ENCODE data around the gene ARHGAP26. TPM values are rescaled to one million over a fixed set of nuclear protein-coding genes. Genes with fewer than 3 reads are reported as not detected.

ARHGAP26 gene
- total and polyA plus RNA-seq, 4 donors = 5.4 to 52.3 (median 30.4) TPM

GRCh38 chr5:143059976-143060765 is 290.0 kb downstream of the ARHGAP26 start:
- H3K36me3 ChIP-seq (ENCODE audit: control insufficient read depth in 4 of 4, insufficient read depth in 4 of 4, low read length in 4 of 4) = peaks cover 0 to 13% (median 1%) of the 10 kb centered on the region in 4 donors
- H3K27me3 ChIP-seq (ENCODE audit: control insufficient read depth in 3 of 3, insufficient read depth in 3 of 3, low read length in 2 of 3) = no peaks in the 10 kb centered on the region
- TF ChIP-seq CTCF (IDR thresholded peaks at IDR 0.05; ENCODE audit: control extremely low read depth, extremely low read depth) = no peak
- 69 to 77% methylated on average over 3 of the region's 3 CpGs for WGBS, 2 donors
- no peak overlapping the region for H3K4me3 ChIP-seq
- no peaks in the 10 kb centered on the region for H3K9me3 ChIP-seq (ENCODE audit: control insufficient read depth in 4 of 4, insufficient read depth in 3 of 4, low read length in 3 of 4)
- peaks cover 11 to 47% (median 31%) of the 10 kb centered on the region in 5 donors for H3K4me1 ChIP-seq (ENCODE audit: control insufficient read depth in 5 of 5, insufficient read depth in 5 of 5, low read length in 5 of 5)
- ATAC-seq (ENCODE audit: insufficient read depth, low FRiP score) = no peak
- no peak overlapping the region for H3K27ac ChIP-seq (ENCODE audit: low read depth in 1 of 2, low read length in 1 of 2)
- H3K9ac ChIP-seq (ENCODE audit: insufficient read depth in 1 of 2, low read length in 2 of 2) = no peak overlapping the region
- DNase-seq = peak in 1 of 3 donors; percentile 50

- peaks cover 11 to 59% (median 34%) of the 10 kb centered on the region in 5 donors for H3K4me1 ChIP-seq (ENCODE audit: control insufficient read depth in 5 of 5, insufficient read depth in 5 of 5, low read length in 5 of 5)
- no peak for TF ChIP-seq CTCF (IDR thresholded peaks at IDR 0.05; ENCODE audit: control extremely low read depth, extremely low read depth)
- H3K4me3 ChIP-seq = no peak overlapping the region
- ATAC-seq (ENCODE audit: insufficient read depth, low FRiP score) (no peak), DNase-seq (no peak)
- WGBS, 2 donors = 63 to 77% methylated on average over 5 of the region's 5 CpGs
- H3K36me3 ChIP-seq (ENCODE audit: control insufficient read depth in 4 of 4, insufficient read depth in 4 of 4, low read length in 4 of 4) = peaks cover 0 to 13% (median 1%) of the 10 kb centered on the region in 4 donors
- H3K27ac ChIP-seq (ENCODE audit: low read depth in 1 of 2, low read length in 1 of 2) = no peak overlapping the region
- no peaks in the 10 kb centered on the region for H3K27me3 ChIP-seq (ENCODE audit: control insufficient read depth in 3 of 3, insufficient read depth in 3 of 3, low read length in 2 of 3)
- no peak overlapping the region for H3K9ac ChIP-seq (ENCODE audit: insufficient read depth in 1 of 2, low read length in 2 of 2)
- H3K9me3 ChIP-seq (ENCODE audit: control insufficient read depth in 4 of 4, insufficient read depth in 3 of 4, low read length in 3 of 4) = no peaks in the 10 kb centered on the region
Measured at GRCh38 chr5:143061161-143061945, 291.2 kb downstream of the ARHGAP26 start.

GRCh38 chr5:143062379-143062778 is 292.2 kb downstream of the ARHGAP26 start:
- Histone ChIP-seq H3K4me1 (ENCODE audit: control insufficient read depth in 5 of 5, insufficient read depth in 5 of 5, low read length in 5 of 5) (peaks cover 14 to 68% (median 36%) of the 10 kb centered on the region in 5 donors), H3K9me3 (ENCODE audit: control insufficient read depth in 4 of 4, insufficient read depth in 3 of 4, low read length in 3 of 4) (no peaks in the 10 kb centered on the region), H3K9ac (ENCODE audit: insufficient read depth in 1 of 2, low read length in 2 of 2) (no peak overlapping the region), H3K27me3 (ENCODE audit: control insufficient read depth in 3 of 3, insufficient read depth in 3 of 3, low read length in 2 of 3) (no peaks in the 10 kb centered on the region), H3K4me3 (no peak overlapping the region), H3K36me3 (ENCODE audit: control insufficient read depth in 4 of 4, insufficient read depth in 4 of 4, low read length in 4 of 4) (peaks cover 0 to 12% (median 1%) of the 10 kb centered on the region in 4 donors), H3K27ac (ENCODE audit: low read depth in 1 of 2, low read length in 1 of 2) (no peak overlapping the region)
- ATAC-seq (ENCODE audit: insufficient read depth, low FRiP score) (no peak), DNase-seq (peak in 1 of 3 donors; percentile 49)
- no peak for TF ChIP-seq CTCF (IDR thresholded peaks at IDR 0.05; ENCODE audit: control extremely low read depth, extremely low read depth)

All from lung (tissue), 12 donors.